Adrenal gland (tissue), 12 donors: Measurements from ENCODE around the gene RAET1E. TPM values are rescaled to one million over a fixed set of nuclear protein-coding genes. Genes with fewer than 3 reads are reported as not detected.

Source experiments
- DNase-seq, 7 donors: peaks; one replicate each; pipeline ENCODE4 v3.0.0-alpha.2; 2019 to 2020
- H3K27ac ChIP-seq, 5 donors: fragments of 200-600 bp; sonication (generic) in 4 of 5; 1 replicate in 3 of 5; 2 replicates in 2 of 5; pipeline versions ENCODE4 v1.5.1 to v1.8.0; 2016 to 2020; ENCODE audit warnings: mild to moderate bottlenecking in 1 of 5
- H3K27me3 ChIP-seq: fragments of 200-600 bp; 2 replicates; pipeline ENCODE4 v1.8.0; 2021
- H3K36me3 ChIP-seq, 2 donors: fragments of 200-600 bp; replicated peaks in 1 of 2; 1 replicate in 1 of 2; 2 replicates in 1 of 2; pipeline versions ENCODE4 v1.5.1 to v1.8.0; 2018 to 2022
- H3K4me1 ChIP-seq, 2 donors: fragments of 200-600 bp; replicated peaks in 1 of 2; 1 replicate in 1 of 2; 2 replicates in 1 of 2; pipeline versions ENCODE4 v1.5.1 to v1.8.0; 2018 to 2021
- H3K4me3 ChIP-seq, 4 donors: fragments of 200-600 bp; sonication (generic) in 3 of 4; one replicate each; pipeline ENCODE4 v1.5.1; 2016 to 2018
- H3K9me3 ChIP-seq, 3 donors: fragments of 200-600 bp; sonication (generic) in 1 of 3; replicated peaks in 1 of 3; 1 replicate in 2 of 3; 2 replicates in 1 of 3; pipeline versions ENCODE4 v1.5.1 to v1.8.0; 2016 to 2021
- POLR2A ChIP-seq, 2 donors: fragments of 450-650 bp; IDR thresholded peaks; one replicate each; pipeline ENCODE4 v1.6.1; 2017; ENCODE audit warnings: antibody characterized with exemption in 2 of 2, mild to moderate bottlenecking in 2 of 2, moderate library complexity in 1 of 2
- WGBS, 4 donors: extraction: QIAGEN DNeasy Blood & Tissue Kit in 2 of 4; methylation state at CpG; one replicate each; pipeline versions ENCODE4 v1.1.5 to v1.1.7; 2013 to 2017; 5-methylcytosine and 5-hydroxymethylcytosine counted together
- intact Hi-C, 2 donors: fragments of 100-400 bp; cut with DNase I; formaldehyde crosslinking; loops; one replicate each; pipeline versions ENCODE4 v1.14.1 to v1.15.0; 2022 to 2023
- polyA plus RNA-seq, 3 donors: library from polyadenylated mRNA; stranded (reverse); fragments of 200-250 nt in 2 of 3; fragments of 350-450 nt in 1 of 3; fragmentation: Illumina TruSeq in 1 of 3; extraction: RNeasy Lipid Tissue Mini Kit (QIAGEN cat#74804) in 1 of 3; gene quantifications; one replicate each; pipeline ENCODE4 v1.2.3, GENCODE V29; 2013 to 2014
- total RNA-seq, 9 donors: library from RNA; depleted of rRNA in 4 of 9; stranded (reverse); fragments of >200 nt in 4 of 9; fragments of 120-200 nt in 1 of 9; fragmentation: NEBNext Ultra II Directional in 1 of 9; extraction: Animal tissue kit (Norgen Biotek cat#: 25700) in 1 of 9; gene quantifications; one replicate each; pipeline versions ENCODE4 v1.1.0 to v1.2.4, GENCODE V29; 2013 to 2023
- TF ChIP-seq, protein P1 (sequence below), 6 experiments: fragments of 450-650 bp in 4 of 6; fragments of 200-600 bp in 2 of 6; sonication (generic) in 1 of 6; IDR thresholded peaks; 1 replicate in 5 of 6; 2 replicates in 1 of 6; pipeline versions ENCODE4 v1.5.1 to v1.8.0; 2016 to 2021; ENCODE audit warnings: antibody characterized with exemption in 6 of 6, mild to moderate bottlenecking in 2 of 6, moderate library complexity in 1 of 6
- donor health status: healthy with polysubstance abuse.
- donor health status: Bipolar disorder and iron deficiency.
- donor health status: DM: yes; HTN: yes; CAD: no.
- donor health status: DM: no; HTN: no; CAD: no.
- donor health status: DM: no; HTN: no; CAD: no.
- donor health status: DM: yes; HTN: yes; CAD: no.

Gene RAET1E
- total and polyA plus RNA-seq, 12 donors, result 0.17 to 9.2 (median 1.1) TPM; not detected in 1

DNA sequence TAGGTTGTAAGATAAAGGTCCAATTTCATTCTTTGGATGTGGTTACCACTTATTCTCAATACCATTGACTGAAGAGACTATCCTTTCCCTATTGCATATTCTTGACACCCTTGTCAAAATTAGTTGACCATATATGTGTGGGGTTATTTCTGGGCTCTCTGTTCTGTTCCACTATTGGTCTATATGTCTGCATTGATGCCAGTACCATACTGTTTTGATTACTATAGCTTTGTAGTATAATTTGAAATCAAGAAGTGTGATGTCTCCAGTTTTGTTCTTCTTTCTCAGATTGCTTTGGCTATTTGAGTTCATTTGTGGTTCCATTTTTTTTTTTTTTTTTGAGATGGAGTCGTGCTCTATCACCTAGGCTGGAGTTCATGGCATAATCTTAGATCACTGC is 25.7 kb downstream of the RAET1E start:
- intact Hi-C loops, result no loop called here
- WGBS, 4 donors, result 67 to 93% (median 84%) methylated on average over 1 of the region's 1 CpG
- no peak overlapping the region for H3K4me3 ChIP-seq
- H3K27ac ChIP-seq, result no peak overlapping the region
- H3K36me3 ChIP-seq, result no peaks in the 10 kb centered on the region
- TF ChIP-seq, protein P1, sequence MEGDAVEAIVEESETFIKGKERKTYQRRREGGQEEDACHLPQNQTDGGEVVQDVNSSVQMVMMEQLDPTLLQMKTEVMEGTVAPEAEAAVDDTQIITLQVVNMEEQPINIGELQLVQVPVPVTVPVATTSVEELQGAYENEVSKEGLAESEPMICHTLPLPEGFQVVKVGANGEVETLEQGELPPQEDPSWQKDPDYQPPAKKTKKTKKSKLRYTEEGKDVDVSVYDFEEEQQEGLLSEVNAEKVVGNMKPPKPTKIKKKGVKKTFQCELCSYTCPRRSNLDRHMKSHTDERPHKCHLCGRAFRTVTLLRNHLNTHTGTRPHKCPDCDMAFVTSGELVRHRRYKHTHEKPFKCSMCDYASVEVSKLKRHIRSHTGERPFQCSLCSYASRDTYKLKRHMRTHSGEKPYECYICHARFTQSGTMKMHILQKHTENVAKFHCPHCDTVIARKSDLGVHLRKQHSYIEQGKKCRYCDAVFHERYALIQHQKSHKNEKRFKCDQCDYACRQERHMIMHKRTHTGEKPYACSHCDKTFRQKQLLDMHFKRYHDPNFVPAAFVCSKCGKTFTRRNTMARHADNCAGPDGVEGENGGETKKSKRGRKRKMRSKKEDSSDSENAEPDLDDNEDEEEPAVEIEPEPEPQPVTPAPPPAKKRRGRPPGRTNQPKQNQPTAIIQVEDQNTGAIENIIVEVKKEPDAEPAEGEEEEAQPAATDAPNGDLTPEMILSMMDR (IDR thresholded peaks at IDR 0.05), result no peak
- TF ChIP-seq POLR2A (IDR thresholded peaks at IDR 0.05), result no peak
- no peaks in the 10 kb centered on the region for H3K9me3 ChIP-seq
- no peaks in the 10 kb centered on the region for H3K4me1 ChIP-seq
- no peak for DNase-seq
- H3K27me3 ChIP-seq, result no peaks in the 10 kb centered on the region

- TF ChIP-seq POLR2A (IDR thresholded peaks at IDR 0.05), result no peak
- TF ChIP-seq, protein P1 (IDR thresholded peaks at IDR 0.05), result no peak
- no peak for DNase-seq
- no peaks in the 10 kb centered on the region for H3K4me1 ChIP-seq
- no peaks in the 10 kb centered on the region for H3K36me3 ChIP-seq
- intact Hi-C loops, result no loop called here
- H3K27me3 ChIP-seq, result no peaks in the 10 kb centered on the region
- H3K9me3 ChIP-seq, result no peaks in the 10 kb centered on the region
- WGBS, 4 donors, result 86 to 97% (median 90%) methylated on average over 2 of the region's 2 CpGs
- no peak overlapping the region for H3K4me3 ChIP-seq
- H3K27ac ChIP-seq, result no peak overlapping the region
These were observed 26.7 kb downstream of the RAET1E start for GRCh38 chr6:149871182-149871581.

- Histone ChIP-seq H3K27ac (no peak overlapping the region), H3K27me3 (no peaks in the 10 kb centered on the region), H3K4me1 (peaks cover 0 to 4% of the 10 kb centered on the region in 2 donors), H3K36me3 (no peaks in the 10 kb centered on the region), H3K4me3 (no peak overlapping the region), H3K9me3 (no peaks in the 10 kb centered on the region)
- no peak for TF ChIP-seq POLR2A (IDR thresholded peaks at IDR 0.05)
- TF ChIP-seq, protein P1 (IDR thresholded peaks at IDR 0.05), result no peak
- 74 to 80% (median 79%) methylated on average over 10 of the region's 10 CpGs for WGBS, 4 donors
- DNase-seq, result no peak
- intact Hi-C loops, result loop anchor here (10.0 kb wide), 1 partner anchor 55 kb away; the partner anchor contains the start of gene RAET1G (in 2 of the 2)
These were observed 28.5 kb downstream of the RAET1E start for GRCh38 chr6:149869275-149869892.

DNA sequence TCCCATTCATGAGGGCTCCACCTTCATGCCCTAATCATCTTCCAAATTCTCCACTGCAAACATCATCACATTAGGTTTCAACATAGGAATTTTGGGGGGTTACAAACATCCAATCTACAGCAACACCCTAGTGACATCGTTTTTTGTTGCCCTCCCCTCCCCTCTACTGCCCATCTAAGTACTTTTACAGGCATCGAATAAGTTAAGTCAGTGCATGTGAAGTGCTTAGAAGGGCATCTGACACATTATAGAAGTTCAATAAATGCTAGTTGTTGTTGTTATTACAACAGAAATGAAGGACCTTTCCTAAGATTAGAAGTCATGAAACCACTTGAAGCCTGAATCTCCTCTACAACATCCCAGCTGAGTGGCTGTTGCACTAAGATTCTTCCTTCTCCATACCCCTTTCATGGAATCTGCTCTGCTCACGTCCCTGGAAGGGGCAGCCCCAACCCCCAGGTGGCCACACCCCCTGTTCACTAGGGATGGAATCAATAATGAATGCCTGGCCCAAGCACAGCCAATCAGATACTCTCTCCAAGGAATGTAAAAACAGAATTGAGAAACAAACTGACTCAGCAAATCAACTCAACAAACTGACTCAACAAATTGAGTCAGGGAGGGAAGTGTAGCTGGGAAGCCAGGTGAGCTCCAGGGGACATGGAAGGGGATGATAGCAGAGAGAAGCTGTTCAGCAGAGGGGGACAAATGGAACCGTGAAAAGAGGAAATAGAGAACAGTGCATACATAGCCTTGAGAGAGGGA is 29.9 kb downstream of the RAET1E start:
- Histone ChIP-seq H3K27me3 (no peaks in the 10 kb centered on the region), H3K9me3 (no peaks in the 10 kb centered on the region), H3K36me3 (no peaks in the 10 kb centered on the region), H3K4me3 (no peak overlapping the region), H3K27ac (no peak overlapping the region), H3K4me1 (peaks cover 0 to 6% of the 10 kb centered on the region in 2 donors)
- WGBS, 4 donors, result 66 to 74% (median 71%) methylated on average over 4 of the region's 4 CpGs
- DNase-seq, result no peak
- TF ChIP-seq, protein P1 (IDR thresholded peaks at IDR 0.05), result no peak
- TF ChIP-seq POLR2A (IDR thresholded peaks at IDR 0.05), result no peak
- intact Hi-C loops, result loop anchor here (10.0 kb wide), 1 partner anchor 57 kb away; the partner anchor contains the start of gene RAET1G (in 2 of the 2)
